HuH-7.5 (cell line): ENCODE measurements around the gene NKPD1.

Experiments used
- DNase-seq: peaks from one replicate; pipeline ENCODE4 v3.0.0; 2011; ENCODE audit warnings: low spot score

NKPD1 gene

GRCh38 chr19:45160870-45161737 is at the start of gene NKPD1:
Gene NKPD1 (minus strand): TSS chr19:45160982. CDS start chr19:45160150, 832 bp downstream.
- no peak for DNase-seq

- no peak for DNase-seq
Observed at GRCh38 chr19:45206328-45206727, 45.5 kb upstream of the NKPD1 start.

- DNase-seq, result no peak
Observed at GRCh38 chr19:45205810-45206209, 45.0 kb upstream of the NKPD1 start.

- DNase-seq, result no peak
Observed at GRCh38 chr19:45202637-45203036, 41.9 kb upstream of the NKPD1 start.

GRCh38 chr19:45200568-45200967 is 39.8 kb upstream of the NKPD1 start:
- no peak for DNase-seq

GRCh38 chr19:45195764-45196163 is 35.0 kb upstream of the NKPD1 start:
- no peak for DNase-seq

GRCh38 chr19:45191375-45191774 is 30.6 kb upstream of the NKPD1 start:
- no peak for DNase-seq

GRCh38 chr19:45189971-45190370 is 29.2 kb upstream of the NKPD1 start:
- no peak for DNase-seq

GRCh38 chr19:45187421-45188100 is 26.8 kb upstream of the NKPD1 start:
- peak; percentile 63 for DNase-seq

GRCh38 chr19:45186509-45187334 is 25.9 kb upstream of the NKPD1 start:
- DNase-seq, result no peak

GRCh38 chr19:45184115-45184514 is 23.3 kb upstream of the NKPD1 start:
- no peak for DNase-seq

- DNase-seq, result no peak
Observed at GRCh38 chr19:45182758-45183157, 22.0 kb upstream of the NKPD1 start.

- no peak for DNase-seq
Observed at GRCh38 chr19:45180936-45181335, 20.2 kb upstream of the NKPD1 start.

GRCh38 chr19:45179892-45180370 is 19.1 kb upstream of the NKPD1 start:
- no peak for DNase-seq

- DNase-seq, result no peak
Observed at GRCh38 chr19:45179072-45179891, 18.5 kb upstream of the NKPD1 start.

- peak; percentile 99 for DNase-seq
Observed at GRCh38 chr19:45178262-45179071, 17.7 kb upstream of the NKPD1 start, which contains the start of gene BLOC1S3. Gene BLOC1S3 (plus strand): TSS chr19:45178784. CDS start chr19:45179297, 513 bp downstream.

GRCh38 chr19:45177817-45178261 is 17.1 kb upstream of the NKPD1 start, which contains the start of gene TRAPPC6A:
Gene TRAPPC6A (minus strand): TSS chr19:45178237. CDS start chr19:45178218, 19 bp downstream.
- DNase-seq, result no peak

- DNase-seq, result no peak
Observed at GRCh38 chr19:45175515-45176345, 14.9 kb upstream of the NKPD1 start.

GRCh38 chr19:45173816-45174215 is 13.0 kb upstream of the NKPD1 start:
- DNase-seq, result no peak
